Measurements from ENCODE around the gene REN.

The REN gene

GRCh38 chr1:204127597-204128242 is 38.4 kb downstream of the REN start:
- TF ChIP-seq POLR2AphosphoS5 (IDR thresholded peaks at IDR 0.05; ENCODE audit: low read depth) (no peak), CTCF (IDR thresholded peaks at IDR 0.05; ENCODE audit: insufficient read depth, low read length) (peak; percentile 85), SPI1 (IDR thresholded peaks at IDR 0.05; ENCODE audit: borderline replicate concordance, low read depth) (no peak)
- Histone ChIP-seq H3K4me3 (replicated peaks; ENCODE audit: insufficient read depth, low read length) (no peak overlapping the region), H3K27me3 (ENCODE audit: insufficient read depth, poor library complexity, severe bottlenecking) (no peaks in the 10 kb centered on the region), H3K27ac (replicated peaks) (no peak overlapping the region)
- DNase-seq (ENCODE audit: low read depth in 1 of 2, low spot score in 1 of 2): peak; percentile 28 to 47

- H3K27me3 ChIP-seq (ENCODE audit: insufficient read depth, poor library complexity, severe bottlenecking): no peaks in the 10 kb centered on the region
- no peak for TF ChIP-seq SPI1 (IDR thresholded peaks at IDR 0.05; ENCODE audit: borderline replicate concordance, low read depth)
Observed at GRCh38 chr1:204126956-204127355, 39.2 kb downstream of the REN start.

GRCh38 chr1:204126386-204126785 is 39.8 kb downstream of the REN start:
- Histone ChIP-seq H3K27me3 (ENCODE audit: insufficient read depth, poor library complexity, severe bottlenecking) (no peaks in the 10 kb centered on the region), H3K27ac (replicated peaks) (no peak overlapping the region), H3K4me3 (replicated peaks; ENCODE audit: insufficient read depth, low read length) (no peak overlapping the region)
- TF ChIP-seq REST (IDR thresholded peaks at IDR 0.05; ENCODE audit: insufficient replicate concordance, low read depth): no peak
- TF ChIP-seq POLR2AphosphoS5 (IDR thresholded peaks at IDR 0.05; ENCODE audit: low read depth): no peak
- no peak for TF ChIP-seq CTCF (IDR thresholded peaks at IDR 0.05; ENCODE audit: insufficient read depth, low read length)
- no peak for TF ChIP-seq GABPA (IDR thresholded peaks at IDR 0.05; ENCODE audit: low read depth)
- TF ChIP-seq SPI1 (IDR thresholded peaks at IDR 0.05; ENCODE audit: borderline replicate concordance, low read depth): no peak
- DNase-seq (ENCODE audit: low read depth in 1 of 2, low spot score in 1 of 2): no peak

More at GRCh38 chr1:204126956-204127355, 39.2 kb downstream of the REN start:
- no peak overlapping the region for H3K27ac ChIP-seq (replicated peaks)
- H3K4me3 ChIP-seq (replicated peaks; ENCODE audit: insufficient read depth, low read length): no peak overlapping the region
- DNase-seq (ENCODE audit: low read depth in 1 of 2, low spot score in 1 of 2): no peak

GRCh38 chr1:204125759-204126351 is 40.3 kb downstream of the REN start:
- no peak for TF ChIP-seq GABPA (IDR thresholded peaks at IDR 0.05; ENCODE audit: low read depth)
- TF ChIP-seq POLR2AphosphoS5 (IDR thresholded peaks at IDR 0.05; ENCODE audit: low read depth): no peak
- no peak for TF ChIP-seq REST (IDR thresholded peaks at IDR 0.05; ENCODE audit: insufficient replicate concordance, low read depth)
- no peak for TF ChIP-seq SPI1 (IDR thresholded peaks at IDR 0.05; ENCODE audit: borderline replicate concordance, low read depth)
- no peak for TF ChIP-seq CTCF (IDR thresholded peaks at IDR 0.05; ENCODE audit: insufficient read depth, low read length)
- no peak overlapping the region for H3K4me3 ChIP-seq (replicated peaks; ENCODE audit: insufficient read depth, low read length)
- DNase-seq (ENCODE audit: low read depth in 1 of 2, low spot score in 1 of 2): no peak
- H3K27me3 ChIP-seq (ENCODE audit: insufficient read depth, poor library complexity, severe bottlenecking): no peaks in the 10 kb centered on the region
- no peak overlapping the region for H3K27ac ChIP-seq (replicated peaks)

All from HL-60 (cell line).